WI38 (cell line): ENCODE measurements around the gene ADCY7.

Source experiments
- H3K4me3 ChIP-seq: 2 replicates; pipeline ENCODE4 v1.5.1; 2011; ENCODE audit warnings: low read depth, mild to moderate bottlenecking, control low read depth, low read length
- CTCF ChIP-seq: IDR thresholded peaks from 2 replicates; pipeline ENCODE4 v1.5.1; 2012; ENCODE audit warnings: low read depth, mild to moderate bottlenecking, control low read depth, low read length

ADCY7 gene

GRCh38 chr16:50278251-50278650, 11.9 kb downstream of the ADCY7 start:
- H3K4me3 ChIP-seq = no peak overlapping the region
- TF ChIP-seq CTCF = no peak

- TF ChIP-seq CTCF = no peak
- H3K4me3 ChIP-seq = no peak overlapping the region
These were observed 13.1 kb downstream of the ADCY7 start for GRCh38 chr16:50279504-50279865.

GRCh38 chr16:50280932-50281331, 14.6 kb downstream of the ADCY7 start:
- no peak for TF ChIP-seq CTCF
- H3K4me3 ChIP-seq = no peak overlapping the region

GRCh38 chr16:50281391-50282009, 15.1 kb downstream of the ADCY7 start:
- TF ChIP-seq CTCF = no peak
- H3K4me3 ChIP-seq = no peak overlapping the region

GRCh38 chr16:50282010-50282538, 15.7 kb downstream of the ADCY7 start:
- TF ChIP-seq CTCF = no peak
- H3K4me3 ChIP-seq = no peak overlapping the region

- H3K4me3 ChIP-seq = no peak overlapping the region
- TF ChIP-seq CTCF = no peak
These were observed 16.7 kb downstream of the ADCY7 start for GRCh38 chr16:50282955-50283631.

- no peak for TF ChIP-seq CTCF
These were observed 18.0 kb downstream of the ADCY7 start for GRCh38 chr16:50284131-50284911.

More at GRCh38 chr16:50284131-50284911, 18.0 kb downstream of the ADCY7 start:
- H3K4me3 ChIP-seq = no peak overlapping the region
